Activated naive CD4-positive, alpha-beta T cell treated with anti-CD3 and anti-CD28 coated beads, Interleukin-2, amount 10 ng/mL, durations not matched to agents 7 days and 5 days (primary cell): ENCODE measurements around the gene MPC2.
A peak's percentile ranks its signal among the peaks of the same experiment; 100 is the strongest.
"Not testable (repeated sequence)": the region's sequence is repeated elsewhere in the genome, so short reads cannot be mapped to it uniquely, and the experiment has no call there.

Experiments used
- CTCF ChIA-PET: fragments of 350-600 bp; sonication (Branson Sonifier 250); formaldehyde crosslinking; loops from one replicate; lab custom pipeline; 2021; ENCODE audit warnings: antibody characterized with exemption; lab: Charles Lee
- DNase-seq: peaks from one replicate; pipeline ENCODE4 v3.0.0-alpha.2; 2020
- H3K27ac Mint-ChIP-seq: one replicate; pipeline ENCODE4 v1.8.0; 2021; ENCODE audit warnings: mild to moderate bottlenecking, moderate library complexity, mixed read lengths
- H3K27me3 Mint-ChIP-seq: one replicate; pipeline ENCODE4 v1.8.0; 2021; ENCODE audit warnings: mild to moderate bottlenecking, mixed read lengths
- H3K36me3 Mint-ChIP-seq: one replicate; pipeline ENCODE4 v1.8.0; 2021; ENCODE audit warnings: mixed read lengths
- H3K4me1 Mint-ChIP-seq: one replicate; pipeline ENCODE4 v1.8.0; 2021; ENCODE audit warnings: mixed read lengths
- H3K4me3 Mint-ChIP-seq: one replicate; pipeline ENCODE4 v1.8.0; 2021; ENCODE audit warnings: mild to moderate bottlenecking, moderate library complexity, mixed read lengths
- H3K9me3 Mint-ChIP-seq: one replicate; pipeline ENCODE4 v1.8.0; 2021; ENCODE audit warnings: mixed read lengths

Gene MPC2

DNA sequence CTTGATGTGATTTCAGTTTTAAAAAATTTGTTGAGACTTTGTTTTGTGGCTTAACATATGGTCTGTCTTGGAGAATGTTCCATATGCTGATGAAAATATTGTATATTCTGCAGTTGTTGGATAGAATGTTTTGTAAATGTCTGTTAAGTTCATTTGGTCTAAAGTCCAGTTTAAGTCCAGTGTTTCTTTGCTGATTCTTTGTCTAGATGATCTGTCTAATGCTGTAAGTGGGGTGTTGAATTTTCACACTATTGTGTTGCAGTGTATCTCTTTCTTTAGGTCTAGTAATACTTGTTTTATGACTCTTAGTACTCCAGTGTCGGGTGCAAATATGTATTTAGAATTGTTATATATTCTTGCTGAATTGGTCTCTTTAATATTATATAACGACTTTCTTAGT is 10.9 kb upstream of the MPC2 start:
- Mint-ChIP-seq H3K9me3 (peaks cover 2% of the 10 kb centered on the region), H3K4me3 (no peak overlapping the region), H3K36me3 (peaks cover 27% of the 10 kb centered on the region), H3K27ac (no peak overlapping the region), H3K4me1 (peaks cover 18% of the 10 kb centered on the region), H3K27me3 (no peaks in the 10 kb centered on the region)
- CTCF ChIA-PET, result no interaction called here
- no peak for DNase-seq

DNA sequence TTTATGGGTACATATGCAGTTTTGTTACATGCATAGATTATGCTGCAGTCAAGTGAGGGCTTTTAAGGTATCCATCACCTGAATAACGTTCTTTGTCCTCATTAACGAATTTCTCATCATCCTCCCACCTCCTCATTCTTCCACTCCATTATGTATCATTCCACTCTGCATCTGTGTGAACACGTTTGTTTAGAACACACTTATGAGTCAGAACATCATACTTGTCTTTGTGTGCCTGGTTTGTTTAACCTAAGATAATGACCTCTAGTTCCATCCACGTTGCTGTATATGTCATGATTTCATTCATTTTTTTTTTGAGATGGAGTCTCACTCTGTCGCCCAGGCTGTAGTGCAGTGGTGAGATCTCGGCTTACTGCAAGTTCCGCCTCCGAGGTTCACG is 6.7 kb upstream of the MPC2 start:
- Mint-ChIP-seq H3K9me3 (peaks cover 2% of the 10 kb centered on the region), H3K27ac (no peak overlapping the region), H3K36me3 (peaks cover 17% of the 10 kb centered on the region), H3K27me3 (no peaks in the 10 kb centered on the region), H3K4me1 (peaks cover 23% of the 10 kb centered on the region), H3K4me3 (no peak overlapping the region)
- no peak for DNase-seq
- CTCF ChIA-PET, result no interaction called here

DNA sequence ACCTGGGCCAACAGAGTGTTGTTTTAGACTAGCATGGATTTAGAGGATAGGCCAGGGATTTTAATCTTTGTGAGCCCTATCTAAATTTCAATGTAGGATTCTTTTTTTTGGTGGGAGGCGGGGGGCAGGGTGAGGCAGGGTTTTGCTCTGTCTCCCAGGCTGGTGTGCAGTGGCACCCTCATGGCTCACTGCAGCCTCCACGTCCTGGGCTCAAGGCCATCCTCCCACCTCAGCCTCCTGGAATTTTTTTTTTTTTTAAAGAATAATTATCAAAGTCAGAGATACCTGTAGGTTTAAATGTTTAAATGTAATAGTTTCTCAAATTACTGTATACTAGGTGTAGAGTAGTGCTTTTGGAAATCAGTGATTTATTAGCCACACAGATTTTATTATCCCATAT is 3.4 kb upstream of the MPC2 start:
- no peak overlapping the region for H3K27ac Mint-ChIP-seq

DNA sequence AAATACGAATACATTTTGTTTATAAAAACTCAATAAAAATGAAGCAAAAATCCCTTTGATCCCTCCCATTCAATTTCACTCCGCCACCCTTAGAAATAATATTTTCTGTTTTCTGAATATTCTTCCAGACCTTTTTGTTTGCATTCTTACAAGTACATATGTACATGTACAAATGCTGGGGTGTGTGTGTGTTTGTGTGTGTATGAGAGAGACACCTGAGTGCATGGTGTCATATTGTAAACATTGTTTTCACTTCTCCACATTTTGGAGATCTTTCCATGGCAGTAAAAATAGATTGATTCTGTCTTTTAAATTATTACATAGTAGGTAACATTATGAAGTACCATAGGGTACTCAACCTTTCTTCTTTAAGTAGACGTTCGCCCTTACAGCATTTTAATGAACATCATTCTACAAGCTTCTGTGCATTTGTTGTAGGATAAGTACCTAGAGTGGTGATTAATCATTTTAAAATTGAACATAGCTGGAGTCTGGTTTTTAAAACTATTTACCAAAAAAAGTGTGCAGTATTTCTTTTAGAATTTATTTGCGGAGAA is 1.3 kb upstream of the MPC2 start:
- Mint-ChIP-seq H3K36me3 (peaks cover 3% of the 10 kb centered on the region), H3K4me3 (peak overlapping the region; percentile 81), H3K27me3 (no peaks in the 10 kb centered on the region), H3K9me3 (no peaks in the 10 kb centered on the region), H3K27ac (peak overlapping the region; percentile 92), H3K4me1 (peaks cover 27% of the 10 kb centered on the region)
- CTCF ChIA-PET, result no interaction called here
- DNase-seq, result no peak

More for the DNA sequence above, 3.4 kb upstream of the MPC2 start:
- Mint-ChIP-seq H3K27me3 (no peaks in the 10 kb centered on the region), H3K4me3 (no peak overlapping the region), H3K36me3 (peaks cover 15% of the 10 kb centered on the region), H3K4me1 (peaks cover 13% of the 10 kb centered on the region), H3K9me3 (peaks cover 2% of the 10 kb centered on the region)
- DNase-seq, result no peak
- CTCF ChIA-PET, result no interaction called here

DNA sequence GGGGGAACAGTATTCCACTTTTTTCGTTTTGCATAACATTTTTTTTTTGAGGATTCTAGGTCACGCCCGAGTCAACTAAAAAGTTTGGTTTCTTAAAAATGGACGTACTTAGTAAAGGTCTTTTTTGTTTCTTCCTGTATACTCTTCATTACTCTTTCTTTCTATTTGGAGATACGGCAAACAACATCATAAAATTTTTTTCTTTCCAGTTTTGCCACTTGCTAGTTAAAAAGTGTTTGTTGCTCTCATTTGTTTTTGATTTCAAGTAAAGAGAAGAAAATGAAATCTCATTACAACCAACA is 788 bp upstream of the MPC2 start:
- CTCF ChIA-PET, result interaction anchor here (1.0 to 3.2 kb wide), 2 partner anchors 12 to 145 kb away, joined by 3 to 16 read pairs; no protein-coding TSS in a partner anchor
- DNase-seq, result no peak
- H3K4me1 Mint-ChIP-seq, result peaks cover 31% of the 10 kb centered on the region
- H3K4me3 Mint-ChIP-seq, result peak overlapping the region; percentile 81
- H3K36me3 Mint-ChIP-seq, result peaks cover 2% of the 10 kb centered on the region
- H3K9me3 Mint-ChIP-seq, result no peaks in the 10 kb centered on the region
- H3K27me3 Mint-ChIP-seq, result no peaks in the 10 kb centered on the region
- H3K27ac Mint-ChIP-seq, result peak overlapping the region; percentile 92

DNA sequence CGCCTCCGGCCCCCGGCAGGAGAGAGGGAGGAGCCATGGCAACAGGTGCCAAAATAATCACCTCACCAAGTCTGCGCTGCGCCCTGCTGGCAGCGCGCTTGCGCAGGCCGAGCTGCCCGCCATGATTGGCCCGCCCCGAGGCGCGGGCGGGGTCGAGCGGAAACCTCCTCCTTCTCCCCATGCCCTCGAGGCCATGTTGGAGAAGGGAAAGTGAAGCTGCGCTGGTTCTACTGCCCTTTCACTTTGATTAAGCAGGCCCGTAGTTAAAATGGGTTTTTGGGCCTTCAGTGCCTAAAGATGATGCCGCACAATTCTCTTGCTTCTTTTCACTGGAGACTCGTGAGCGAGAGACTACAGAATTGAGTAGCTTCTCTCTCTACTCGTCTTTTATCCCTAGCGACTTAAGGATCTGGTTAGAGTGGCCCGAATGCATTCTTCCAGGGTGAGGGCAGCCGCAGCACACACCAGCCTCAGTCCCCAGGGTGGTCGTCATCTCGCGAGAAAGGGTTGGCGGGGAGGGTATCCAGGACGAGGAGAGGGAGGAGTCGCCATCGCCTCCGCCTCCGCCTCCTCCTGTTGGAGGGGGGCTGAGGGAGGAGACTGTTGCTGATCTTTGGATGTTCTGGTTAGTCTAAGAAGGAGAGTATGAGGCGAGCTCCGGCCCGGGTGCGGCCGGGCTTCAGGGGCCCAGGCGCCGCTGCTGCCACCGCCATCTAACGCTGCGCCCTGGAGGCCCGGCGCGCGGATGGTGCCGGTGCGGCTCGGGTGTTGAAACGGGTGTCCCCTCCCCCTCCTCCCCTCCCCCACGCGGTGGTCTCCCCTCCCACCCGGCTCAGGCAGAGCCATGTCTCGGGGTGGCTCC is 573 bp downstream of the MPC2 start, which contains the start of gene DCAF6:
DCAF6 (plus strand) TSS at position 616 of the 862 bp plus-strand sequence; CDS start at position 845, 229 bp downstream.
- Mint-ChIP-seq H3K27me3 (no peaks in the 10 kb centered on the region), H3K36me3 (peaks cover 2% of the 10 kb centered on the region), H3K27ac (peak within 1 kb of the TSS; percentile 92), H3K4me3 (peak within 1 kb of the TSS; percentile 81), H3K9me3 (no peaks in the 10 kb centered on the region), H3K4me1 (peaks cover 31% of the 10 kb centered on the region)
- CTCF ChIA-PET, result interaction anchor here (0.6 to 3.2 kb wide), 6 partner anchors 9 to 298 kb away, joined by 3 to 16 read pairs (median 3); no protein-coding TSS in a partner anchor
- peak; percentile 98 for DNase-seq

DNA sequence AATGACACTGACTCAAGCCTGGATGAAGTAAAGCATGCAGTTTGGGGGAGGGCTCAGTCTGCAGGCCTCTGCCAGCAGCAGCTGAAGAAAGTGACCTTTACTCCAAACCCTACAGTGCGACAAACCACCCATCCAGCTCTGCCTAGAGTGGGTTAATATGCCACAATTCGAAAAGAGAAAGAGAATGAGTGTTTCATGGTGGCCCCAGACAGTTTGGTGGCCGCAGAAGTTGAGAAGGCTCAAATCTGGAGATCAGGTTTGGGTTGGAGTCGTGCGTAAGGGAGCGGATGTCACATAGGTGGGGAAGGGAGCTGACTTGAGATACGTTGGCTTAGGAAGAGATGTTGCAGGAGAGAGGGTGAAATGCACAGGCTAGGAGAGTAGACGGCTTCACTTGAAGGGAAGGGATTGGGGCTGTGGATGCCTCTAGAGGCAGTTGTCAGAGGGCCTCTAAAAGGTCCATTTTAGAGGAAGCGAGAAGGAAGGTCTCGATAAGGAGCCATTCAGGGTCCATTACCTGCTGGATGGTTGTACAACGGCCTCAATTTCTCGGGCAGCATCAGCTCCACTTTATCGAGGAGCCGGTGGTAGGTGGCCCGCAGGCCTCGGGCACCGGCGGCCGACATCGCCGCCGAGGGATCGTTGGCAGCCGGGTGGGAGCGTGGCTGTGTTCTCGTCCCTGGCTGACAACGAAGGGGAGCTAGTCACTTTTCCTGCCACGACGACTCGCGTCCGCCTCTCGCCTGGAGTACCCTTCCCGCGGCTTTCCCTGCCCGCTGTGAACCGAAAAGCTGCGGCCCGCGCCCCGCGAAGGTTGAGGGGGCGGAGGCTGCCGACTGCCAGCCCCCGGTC is 1.4 kb downstream of the MPC2 start:
- CTCF ChIA-PET, result interaction anchor here (1.0 to 3.2 kb wide), 6 partner anchors 131 to 299 kb away, joined by 3 to 16 read pairs (median 3); no protein-coding TSS in a partner anchor
- peak overlapping the region; percentile 81 for H3K4me3 Mint-ChIP-seq
- no peaks in the 10 kb centered on the region for H3K9me3 Mint-ChIP-seq
- H3K36me3 Mint-ChIP-seq, result peaks cover 2% of the 10 kb centered on the region
- H3K27me3 Mint-ChIP-seq, result no peaks in the 10 kb centered on the region
- DNase-seq, result peak; percentile 59
- peak overlapping the region; percentile 92 for H3K27ac Mint-ChIP-seq
- H3K4me1 Mint-ChIP-seq, result peaks cover 31% of the 10 kb centered on the region

DNA sequence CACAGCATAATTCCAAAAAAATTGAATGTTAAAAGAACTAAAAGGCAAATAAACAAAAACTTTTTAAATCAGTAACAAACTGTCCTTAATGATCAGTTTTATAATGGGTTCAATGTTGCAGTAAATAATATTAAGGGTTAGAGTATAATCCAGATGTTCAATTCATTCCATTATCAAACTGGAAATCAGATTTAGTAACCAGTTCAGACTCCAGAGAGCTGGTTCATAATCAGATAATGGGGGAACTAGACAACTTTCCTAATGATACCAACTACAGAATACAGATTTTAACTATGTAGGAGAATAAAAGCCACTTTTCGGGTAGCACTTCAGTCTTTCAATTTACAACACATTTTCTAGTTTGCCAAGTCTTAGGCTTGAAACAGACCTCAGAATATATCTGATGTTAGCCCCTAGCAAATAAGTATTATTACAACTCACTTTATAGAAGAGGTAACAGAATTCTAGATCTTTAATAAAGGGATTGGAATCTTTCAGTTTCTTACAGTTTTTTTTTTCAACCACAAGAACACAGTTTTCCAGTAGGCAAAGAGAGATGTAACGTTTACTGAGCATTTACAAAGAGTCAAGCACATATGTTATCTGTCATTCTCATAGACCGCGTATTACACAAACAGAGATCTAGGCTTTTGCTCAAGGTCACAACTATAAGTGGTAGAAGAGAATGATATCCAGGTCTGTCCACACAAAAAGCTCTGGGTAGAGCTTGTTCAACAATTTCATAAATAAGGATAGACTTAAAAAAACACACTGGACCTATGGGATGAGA is 2.3 kb downstream of the MPC2 start:
- peaks cover 31% of the 10 kb centered on the region for H3K4me1 Mint-ChIP-seq
- peak overlapping the region; percentile 92 for H3K27ac Mint-ChIP-seq
- DNase-seq, result no peak
- peak overlapping the region; percentile 81 for H3K4me3 Mint-ChIP-seq
- CTCF ChIA-PET, result interaction anchor here (0.8 to 3.2 kb wide), 3 partner anchors 148 to 149 kb away, joined by 3 to 16 read pairs (median 3); no protein-coding TSS in a partner anchor
- H3K9me3 Mint-ChIP-seq, result no peaks in the 10 kb centered on the region
- H3K27me3 Mint-ChIP-seq, result no peaks in the 10 kb centered on the region
- peaks cover 2% of the 10 kb centered on the region for H3K36me3 Mint-ChIP-seq

DNA sequence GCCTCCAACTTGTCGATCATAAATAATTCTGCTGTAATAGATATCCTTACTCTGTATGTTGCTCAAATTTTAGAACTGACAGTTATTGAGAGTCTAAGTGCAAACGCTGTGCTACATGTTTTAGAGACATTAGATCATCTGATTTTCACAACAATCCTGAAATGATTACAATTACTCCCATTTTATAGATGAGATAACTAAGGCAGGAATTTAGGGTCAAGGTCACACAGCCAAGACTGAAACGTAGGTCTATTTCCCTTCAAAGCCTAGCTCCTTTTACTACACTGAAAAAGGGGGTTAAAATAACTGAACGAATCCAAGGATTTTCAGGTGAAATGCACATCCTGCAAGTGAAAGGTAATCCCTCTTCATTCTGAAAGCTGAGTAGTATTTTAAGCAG is 3.1 kb downstream of the MPC2 start:
- H3K27me3 Mint-ChIP-seq, result no peaks in the 10 kb centered on the region
- DNase-seq, result no peak
- H3K27ac Mint-ChIP-seq, result no peak overlapping the region
- peak overlapping the region; percentile 81 for H3K4me3 Mint-ChIP-seq
- peaks cover 29% of the 10 kb centered on the region for H3K4me1 Mint-ChIP-seq
- peaks cover 2% of the 10 kb centered on the region for H3K36me3 Mint-ChIP-seq
- CTCF ChIA-PET, result interaction anchor here (0.8 kb wide), 1 partner anchor 149 kb away, joined by 3 read pairs; no protein-coding TSS in a partner anchor
- H3K9me3 Mint-ChIP-seq, result no peaks in the 10 kb centered on the region

DNA sequence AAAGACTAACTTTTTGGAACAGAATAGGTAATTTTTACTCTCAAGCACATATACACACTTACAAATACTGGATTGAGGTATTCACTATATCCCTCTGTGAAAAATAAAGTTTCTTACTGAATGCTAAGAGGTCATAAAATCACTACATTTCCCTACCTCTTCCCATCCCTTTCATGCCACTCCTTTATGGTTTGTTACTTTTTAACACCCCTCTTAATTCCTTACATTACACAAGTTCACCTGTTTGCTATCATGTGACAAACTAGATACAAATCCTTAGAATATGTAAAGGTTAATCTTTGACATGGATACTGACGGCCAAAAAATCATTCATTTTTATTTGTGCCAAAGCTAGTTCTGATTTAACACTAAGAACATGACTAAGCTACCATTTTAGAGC is 7.1 kb downstream of the MPC2 start:
- H3K36me3 Mint-ChIP-seq, result no peaks in the 10 kb centered on the region
- H3K9me3 Mint-ChIP-seq, result no peaks in the 10 kb centered on the region
- peaks cover 17% of the 10 kb centered on the region for H3K4me1 Mint-ChIP-seq
- H3K27me3 Mint-ChIP-seq, result no peaks in the 10 kb centered on the region
- no peak overlapping the region for H3K4me3 Mint-ChIP-seq
- CTCF ChIA-PET, result no interaction called here
- H3K27ac Mint-ChIP-seq, result no peak overlapping the region
- DNase-seq, result no peak

DNA sequence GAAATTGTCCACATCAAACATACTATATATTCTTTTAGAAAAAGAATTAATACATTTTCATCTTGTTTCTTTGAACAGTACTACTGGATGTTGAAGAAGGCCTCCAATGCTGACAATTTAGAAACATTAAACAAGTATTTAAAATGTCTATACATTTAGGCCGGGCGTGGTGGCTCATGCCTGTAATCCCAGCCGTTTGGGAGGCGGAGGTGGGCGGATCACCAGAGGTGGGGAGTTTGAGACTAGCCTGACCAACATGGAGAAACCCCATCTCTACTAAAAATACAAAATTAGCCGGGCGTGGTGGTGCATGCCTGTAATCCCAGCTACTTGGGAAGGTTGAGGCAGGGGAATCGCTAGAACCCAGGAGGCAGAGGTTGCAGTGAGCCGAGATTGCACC is 8.0 kb downstream of the MPC2 start:
- H3K9me3 Mint-ChIP-seq, H3K4me3 Mint-ChIP-seq, DNase-seq, CTCF ChIA-PET, H3K27me3 Mint-ChIP-seq, H3K27ac Mint-ChIP-seq, H3K36me3 Mint-ChIP-seq, H3K4me1 Mint-ChIP-seq: not testable (repeated sequence)

DNA sequence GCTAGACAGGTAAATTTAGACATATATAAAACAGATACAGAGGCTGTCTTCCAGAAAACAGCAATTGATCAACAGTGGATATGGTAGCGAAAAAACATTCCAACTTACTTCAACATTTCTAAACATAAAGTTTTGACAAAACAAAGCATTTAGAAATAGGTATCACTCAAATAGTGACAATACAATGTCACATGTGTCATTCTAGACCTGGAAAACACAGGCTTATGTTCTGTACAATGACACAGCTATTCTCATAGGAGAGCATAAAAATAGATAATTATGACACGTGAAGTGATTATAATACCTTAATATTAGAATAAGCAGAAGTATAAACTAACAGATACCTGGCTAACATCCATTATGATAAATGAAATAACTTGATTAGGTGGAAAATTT is 8.4 kb downstream of the MPC2 start:
- H3K27me3 Mint-ChIP-seq, result no peaks in the 10 kb centered on the region
- H3K27ac Mint-ChIP-seq, result no peak overlapping the region
- DNase-seq, result no peak
- H3K36me3 Mint-ChIP-seq, result no peaks in the 10 kb centered on the region
- CTCF ChIA-PET, result interaction anchor here (1.4 kb wide), 1 partner anchor 154 kb away, joined by 5 read pairs; no protein-coding TSS in a partner anchor
- no peak overlapping the region for H3K4me3 Mint-ChIP-seq
- H3K9me3 Mint-ChIP-seq, result no peaks in the 10 kb centered on the region
- peaks cover 5% of the 10 kb centered on the region for H3K4me1 Mint-ChIP-seq

DNA sequence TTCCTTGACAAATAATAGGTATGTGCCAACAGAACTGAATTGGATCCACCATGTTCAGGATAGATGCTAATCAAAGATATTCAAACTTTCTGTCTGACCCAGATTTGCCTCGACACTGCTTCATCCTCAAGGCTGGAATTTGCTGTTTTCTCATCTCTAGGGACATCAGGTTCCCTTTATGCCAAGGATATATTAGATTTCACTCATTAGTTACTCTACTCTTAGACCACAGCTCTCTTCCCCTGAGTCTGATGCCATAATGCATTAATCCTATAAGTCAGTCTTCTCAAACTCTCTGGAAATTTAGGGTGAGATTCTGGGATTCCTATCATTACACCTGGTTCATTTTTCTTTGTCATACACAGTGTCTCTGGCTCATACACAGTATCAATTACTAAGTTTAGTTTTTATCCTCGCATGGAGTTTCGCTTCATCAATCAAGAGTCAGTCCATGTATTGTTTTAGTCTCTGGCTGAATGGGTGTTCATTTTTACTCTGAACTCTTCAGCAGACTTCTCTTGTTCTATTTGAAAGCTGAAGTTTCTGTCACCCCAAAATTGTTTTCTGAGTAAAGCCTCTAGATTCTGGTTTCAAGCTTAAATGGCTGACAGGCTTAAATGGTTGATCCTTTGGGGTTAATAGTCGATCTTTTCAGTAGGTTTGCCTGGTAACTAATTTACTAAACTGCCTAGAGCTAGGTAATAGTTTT is 9.7 kb downstream of the MPC2 start:
- Mint-ChIP-seq H3K27ac (no peak overlapping the region), H3K4me3 (no peak overlapping the region), H3K4me1 (peaks cover 2% of the 10 kb centered on the region), H3K36me3 (peaks cover 4% of the 10 kb centered on the region), H3K27me3 (no peaks in the 10 kb centered on the region), H3K9me3 (no peaks in the 10 kb centered on the region)
- CTCF ChIA-PET, result interaction anchor here (1.4 kb wide), 1 partner anchor 155 kb away, joined by 5 read pairs; no protein-coding TSS in a partner anchor
- DNase-seq, result no peak
